ENCODE results near the gene TTC33. TPM values are rescaled to one million over a fixed set of nuclear protein-coding genes. Genes with fewer than 3 reads are reported as not detected.

The TTC33 gene
- polyA plus RNA-seq, 1 donor from 2014 or later, result 73.5 TPM

- Histone ChIP-seq H2AFZ (ENCODE audit: low read depth, low read length) (no peak overlapping the region), H3K4me2 (ENCODE audit: low read length) (no peak overlapping the region), H3F3A (ENCODE audit: insufficient read depth, low read length, poor library complexity, severe bottlenecking) (no peaks in the 10 kb centered on the region), H4K20me1 (ENCODE audit: insufficient read depth) (no peaks in the 10 kb centered on the region), H3K9ac (ENCODE audit: low read length) (no peak overlapping the region), H3K36me3 (ENCODE audit: insufficient read depth, low read length) (no peaks in the 10 kb centered on the region), H3K9me2 (ENCODE audit: insufficient read depth, low read length) (no peaks in the 10 kb centered on the region), H3K27me3 (ENCODE audit: insufficient read depth, low read depth, low read length) (no peaks in the 10 kb centered on the region), H3K4me3 (ENCODE audit: low read length) (no peak overlapping the region), H3K9me3 (ENCODE audit: low read length) (no peaks in the 10 kb centered on the region), H3K27ac (ENCODE audit: low read length) (no peak overlapping the region), H3K79me2 (replicated peaks; ENCODE audit: insufficient read depth, low read length) (no peaks in the 10 kb centered on the region)
- no peak for TF ChIP-seq REST (IDR thresholded peaks at IDR 0.05; ENCODE audit: borderline replicate concordance)
- no peak for TF ChIP-seq EP300 (conservative IDR thresholded peaks at IDR 0.05; ENCODE audit: poor library complexity, severe bottlenecking)
- TF ChIP-seq MXI1 (conservative IDR thresholded peaks at IDR 0.05; ENCODE audit: poor library complexity, severe bottlenecking), result no peak
- no peak for TF ChIP-seq EZH2 (IDR thresholded peaks at IDR 0.05; ENCODE audit: borderline replicate concordance, insufficient read depth, low read length, poor library complexity, severe bottlenecking)
- no peak for TF ChIP-seq TAF1 (IDR thresholded peaks at IDR 0.05; ENCODE audit: low read depth)
- TF ChIP-seq CTCF (IDR thresholded peaks at IDR 0.05; ENCODE audit: poor library complexity, severe bottlenecking), result no peak
- no peak for TF ChIP-seq POLR2AphosphoS5 (IDR thresholded peaks at IDR 0.05)
- TF ChIP-seq SMC3 (conservative IDR thresholded peaks at IDR 0.05; ENCODE audit: poor library complexity), result no peak
- TF ChIP-seq RAD21 (conservative IDR thresholded peaks at IDR 0.05), result no peak
Measured at GRCh38 chr5:40649463-40650030, 106.2 kb downstream of the TTC33 start.

- Histone ChIP-seq H3K27ac (ENCODE audit: low read length) (no peak overlapping the region), H3K79me2 (replicated peaks; ENCODE audit: insufficient read depth, low read length) (no peaks in the 10 kb centered on the region), H3K9me2 (ENCODE audit: insufficient read depth, low read length) (no peaks in the 10 kb centered on the region), H2AFZ (ENCODE audit: low read depth, low read length) (no peak overlapping the region), H3K9me3 (ENCODE audit: low read length) (no peaks in the 10 kb centered on the region), H3K27me3 (ENCODE audit: insufficient read depth, low read depth, low read length) (no peaks in the 10 kb centered on the region), H3F3A (ENCODE audit: insufficient read depth, low read length, poor library complexity, severe bottlenecking) (no peaks in the 10 kb centered on the region), H3K9ac (ENCODE audit: low read length) (no peak overlapping the region), H3K36me3 (ENCODE audit: insufficient read depth, low read length) (no peaks in the 10 kb centered on the region), H4K20me1 (ENCODE audit: insufficient read depth) (no peaks in the 10 kb centered on the region), H3K4me3 (ENCODE audit: low read length) (no peak overlapping the region), H3K4me2 (ENCODE audit: low read length) (no peak overlapping the region)
- TF ChIP-seq MXI1 (conservative IDR thresholded peaks at IDR 0.05; ENCODE audit: poor library complexity, severe bottlenecking) (no peak), SMC3 (conservative IDR thresholded peaks at IDR 0.05; ENCODE audit: poor library complexity) (no peak)
Measured at GRCh38 chr5:40648150-40648549, 107.6 kb downstream of the TTC33 start.

All from neural cell (in vitro differentiated cells).